Upper lobe of right lung (tissue), 1 donor: ENCODE data around the gene MYEOV. TPM values are rescaled to one million over a fixed set of nuclear protein-coding genes. Genes with fewer than 3 reads are reported as not detected.
A peak's percentile ranks its signal among the peaks of the same experiment; 100 is the strongest.

Experiments
- ATAC-seq: fragments of 200-7000 bp; cut with Tn5 transposase; one replicate; pipeline ENCODE4 v1.9.1; 2020; ENCODE audit warnings: mild to moderate bottlenecking, moderate library complexity
- DNase-seq: peaks from one replicate; pipeline ENCODE4 v3.0.0-alpha.2; 2020
- H3K27ac ChIP-seq: fragments of 200-600 bp; one replicate; pipeline ENCODE4 v1.8.0; 2022
- H3K27me3 ChIP-seq: fragments of 200-600 bp; one replicate; pipeline ENCODE4 v1.8.0; 2022; ENCODE audit warnings: mild to moderate bottlenecking
- H3K36me3 ChIP-seq: fragments of 200-600 bp; one replicate; pipeline ENCODE4 v1.8.0; 2022
- H3K4me1 ChIP-seq: fragments of 200-600 bp; one replicate; pipeline ENCODE4 v1.8.0; 2022
- H3K4me3 ChIP-seq: fragments of 200-600 bp; one replicate; pipeline ENCODE4 v1.8.0; 2022; ENCODE audit warnings: mild to moderate bottlenecking
- H3K9me3 ChIP-seq: fragments of 200-600 bp; one replicate; pipeline ENCODE4 v1.8.0; 2022
- intact Hi-C: fragments of 100-400 bp; cut with DNase I; formaldehyde crosslinking; loops from one replicate; pipeline ENCODE4 v1.11.0; 2022
- total RNA-seq: library from RNA; stranded (reverse); fragmentation: NEBNext Ultra II Directional; extraction: Animal tissue kit (Norgen Biotek cat#: 25700); gene quantifications from one replicate; pipeline ENCODE4 v1.2.1, GENCODE V29; 2021
- TF ChIP-seq, protein P1 (sequence below): fragments of 200-600 bp; IDR thresholded peaks from one replicate; pipeline ENCODE4 v1.8.0; 2022; ENCODE audit warnings: antibody characterized with exemption
- donor health status: DM: no; HTN: yes; CAD: no; lungs with severe emphysema.

The MYEOV gene
- total RNA-seq, 1 donor from 2014 or later: 0.23 TPM

DNA sequence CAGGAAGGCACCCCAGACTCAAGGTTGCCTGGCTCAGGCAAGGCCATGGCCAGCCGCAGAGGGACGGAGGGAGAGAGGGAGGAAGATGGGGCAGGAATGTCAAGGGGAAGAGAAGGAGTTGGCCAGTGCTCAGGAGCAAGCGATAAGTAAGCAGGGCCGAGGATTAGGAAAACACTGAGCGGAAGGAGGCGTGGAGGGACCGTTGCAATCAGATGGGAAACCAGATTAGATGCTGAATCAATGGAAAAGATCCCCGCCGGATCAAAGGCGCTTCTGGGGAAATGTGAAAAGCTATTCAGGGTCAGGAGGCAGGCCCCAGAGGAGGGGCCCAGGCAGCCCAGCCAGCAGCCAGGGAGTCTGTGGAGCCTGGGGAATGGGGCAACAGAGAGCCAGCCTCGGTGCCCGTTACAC, 26.6 kb upstream of the MYEOV start:
- TF ChIP-seq, protein P1, sequence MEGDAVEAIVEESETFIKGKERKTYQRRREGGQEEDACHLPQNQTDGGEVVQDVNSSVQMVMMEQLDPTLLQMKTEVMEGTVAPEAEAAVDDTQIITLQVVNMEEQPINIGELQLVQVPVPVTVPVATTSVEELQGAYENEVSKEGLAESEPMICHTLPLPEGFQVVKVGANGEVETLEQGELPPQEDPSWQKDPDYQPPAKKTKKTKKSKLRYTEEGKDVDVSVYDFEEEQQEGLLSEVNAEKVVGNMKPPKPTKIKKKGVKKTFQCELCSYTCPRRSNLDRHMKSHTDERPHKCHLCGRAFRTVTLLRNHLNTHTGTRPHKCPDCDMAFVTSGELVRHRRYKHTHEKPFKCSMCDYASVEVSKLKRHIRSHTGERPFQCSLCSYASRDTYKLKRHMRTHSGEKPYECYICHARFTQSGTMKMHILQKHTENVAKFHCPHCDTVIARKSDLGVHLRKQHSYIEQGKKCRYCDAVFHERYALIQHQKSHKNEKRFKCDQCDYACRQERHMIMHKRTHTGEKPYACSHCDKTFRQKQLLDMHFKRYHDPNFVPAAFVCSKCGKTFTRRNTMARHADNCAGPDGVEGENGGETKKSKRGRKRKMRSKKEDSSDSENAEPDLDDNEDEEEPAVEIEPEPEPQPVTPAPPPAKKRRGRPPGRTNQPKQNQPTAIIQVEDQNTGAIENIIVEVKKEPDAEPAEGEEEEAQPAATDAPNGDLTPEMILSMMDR: no peak
- Histone ChIP-seq H3K4me1 (peaks cover 14% of the 10 kb centered on the region), H3K27ac (no peak overlapping the region), H3K36me3 (no peaks in the 10 kb centered on the region), H3K4me3 (no peak overlapping the region), H3K9me3 (no peaks in the 10 kb centered on the region), H3K27me3 (no peaks in the 10 kb centered on the region)
- intact Hi-C loops: no loop called here
- ATAC-seq (peak; percentile 61), DNase-seq (peak; percentile 60)

DNA sequence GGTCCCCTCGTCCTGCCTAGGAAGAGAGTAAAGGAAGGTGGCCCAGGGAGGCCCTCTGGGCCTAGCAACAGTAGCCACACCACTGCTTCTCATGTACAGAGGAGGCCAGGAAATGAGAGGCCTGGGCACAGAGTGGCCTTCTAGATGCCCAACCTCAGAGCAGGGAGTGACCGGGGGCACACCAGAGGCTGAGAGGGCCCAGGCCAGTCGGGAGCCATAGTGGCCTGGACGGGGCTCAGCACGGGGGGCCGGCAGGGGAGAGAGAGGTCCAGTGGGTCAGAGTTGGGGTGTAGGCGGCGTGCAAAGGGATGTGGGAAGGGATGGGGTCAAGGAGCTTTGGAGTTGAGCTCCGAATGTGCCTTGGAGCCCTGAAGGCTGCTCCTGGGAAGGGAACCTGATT, 25.0 kb upstream of the MYEOV start:
- no peak overlapping the region for H3K4me3 ChIP-seq
- no peaks in the 10 kb centered on the region for H3K27me3 ChIP-seq
- ATAC-seq (no peak), DNase-seq (peak; percentile 52)
- TF ChIP-seq, protein P1: no peak
- intact Hi-C loops: no loop called here
- H3K36me3 ChIP-seq: no peaks in the 10 kb centered on the region
- no peak overlapping the region for H3K27ac ChIP-seq
- H3K4me1 ChIP-seq: peaks cover 14% of the 10 kb centered on the region
- H3K9me3 ChIP-seq: no peaks in the 10 kb centered on the region

DNA sequence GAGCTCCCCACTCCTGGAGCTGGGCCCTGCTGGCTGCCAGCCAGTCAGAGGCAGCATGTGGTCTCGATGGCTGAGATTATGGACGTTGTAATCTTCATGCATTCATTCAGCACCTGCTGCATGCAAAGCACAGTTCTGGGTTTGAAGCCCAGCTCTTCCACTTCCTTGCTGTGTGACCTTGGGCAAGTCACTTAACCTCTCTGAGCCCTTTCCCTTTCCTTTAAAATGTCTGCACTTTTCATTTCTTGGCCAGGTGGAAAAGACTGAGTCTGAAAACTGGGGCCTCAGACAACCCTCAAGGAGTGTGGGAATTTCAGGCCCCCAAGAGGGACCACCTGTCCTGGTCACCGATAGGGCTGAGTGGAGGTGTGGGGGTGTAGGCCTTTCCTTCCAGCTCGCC, 24.6 kb upstream of the MYEOV start:
- Histone ChIP-seq H3K4me3 (no peak overlapping the region), H3K4me1 (peaks cover 14% of the 10 kb centered on the region), H3K27ac (no peak overlapping the region), H3K27me3 (no peaks in the 10 kb centered on the region), H3K36me3 (no peaks in the 10 kb centered on the region), H3K9me3 (no peaks in the 10 kb centered on the region)
- TF ChIP-seq, protein P1: no peak
- DNase-seq (no peak), ATAC-seq (no peak)
- intact Hi-C loops: no loop called here

DNA sequence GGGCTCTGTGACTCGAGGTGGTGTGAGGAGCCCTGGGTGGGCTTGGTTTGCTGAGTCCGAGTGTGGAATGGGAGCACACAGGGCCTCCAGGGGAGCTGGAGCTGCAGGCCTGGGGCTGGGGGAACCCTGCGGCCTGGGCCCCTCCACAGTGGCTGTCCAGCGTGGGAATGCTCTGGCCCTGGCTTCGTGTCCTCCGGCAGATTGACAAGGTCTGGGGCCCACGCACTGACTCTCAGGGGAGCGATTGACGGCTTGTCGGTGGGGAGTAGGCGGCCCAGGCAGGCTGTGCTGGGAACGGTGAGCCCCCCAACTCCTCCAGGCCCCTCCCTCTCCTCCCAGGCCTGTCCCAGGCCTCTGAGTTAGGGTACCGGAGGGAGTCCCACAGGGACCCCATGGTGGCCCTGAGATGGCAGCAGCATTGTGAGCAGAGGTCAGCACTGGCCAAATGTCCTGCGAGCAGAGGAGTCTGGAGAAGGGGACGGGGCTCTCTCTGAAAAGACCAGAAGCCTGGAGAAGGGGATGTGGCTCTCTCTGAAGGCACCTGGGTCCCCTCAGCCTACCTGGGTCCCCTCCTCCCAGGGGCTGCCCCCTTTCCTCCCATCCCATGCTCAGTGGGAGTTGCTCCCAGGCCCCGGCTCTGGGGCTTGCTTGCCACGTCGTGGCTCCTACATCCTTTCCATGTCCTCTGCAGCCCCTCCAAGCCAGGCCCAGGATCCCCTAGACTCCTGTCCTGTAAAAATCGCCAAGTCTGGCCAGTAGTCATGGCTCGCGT, 23.8 kb upstream of the MYEOV start:
- TF ChIP-seq, protein P1: no peak
- Histone ChIP-seq H3K36me3 (no peaks in the 10 kb centered on the region), H3K9me3 (no peaks in the 10 kb centered on the region), H3K27ac (no peak overlapping the region), H3K4me1 (peaks cover 14% of the 10 kb centered on the region), H3K27me3 (no peaks in the 10 kb centered on the region), H3K4me3 (no peak overlapping the region)
- DNase-seq: peak; percentile 59
- no peak for ATAC-seq
- intact Hi-C loops: no loop called here

DNA sequence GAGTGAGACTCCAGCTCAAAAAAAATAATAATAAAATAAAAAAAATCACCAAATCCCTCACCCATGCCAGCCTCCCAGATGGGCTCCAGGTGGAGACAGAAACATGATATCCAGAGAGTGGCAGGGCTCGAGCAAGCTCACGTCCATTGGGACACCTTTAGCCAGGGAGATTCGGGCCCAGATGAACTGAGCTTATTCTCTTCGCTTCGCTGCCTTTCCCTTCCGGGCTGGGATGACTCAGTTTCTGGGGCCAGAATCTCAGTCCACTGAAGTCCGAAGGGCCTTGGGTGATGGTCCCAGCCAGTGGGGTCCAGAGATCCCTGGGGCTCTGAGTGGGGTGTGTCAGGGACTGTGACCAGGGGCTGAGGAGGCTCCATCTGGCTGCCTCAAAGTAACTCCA, 23.0 kb upstream of the MYEOV start:
- Histone ChIP-seq H3K9me3 (no peaks in the 10 kb centered on the region), H3K27ac (no peak overlapping the region), H3K36me3 (no peaks in the 10 kb centered on the region), H3K27me3 (no peaks in the 10 kb centered on the region), H3K4me1 (peaks cover 14% of the 10 kb centered on the region), H3K4me3 (no peak overlapping the region)
- peak; percentile 32 for DNase-seq
- intact Hi-C loops: no loop called here
- no peak for ATAC-seq
- TF ChIP-seq, protein P1: no peak
